Right cardiac atrium (tissue), 5 donors: ENCODE results near the gene CENPP. TPM values are rescaled to one million over a fixed set of nuclear protein-coding genes. Genes with fewer than 3 reads are reported as not detected.

ENCODE experiments used
- ATAC-seq, 2 donors: fragments of 200-7000 bp; cut with Tn5 transposase; one replicate each; pipeline versions ENCODE4 v1.8.0 to v1.9.1; 2020; ENCODE audit warnings: moderate library complexity in 2 of 2, mild to moderate bottlenecking in 1 of 2
- DNase-seq, 3 donors: peaks; one replicate each; pipeline ENCODE4 v3.0.0-alpha.2; 2020
- H3K27ac ChIP-seq: one replicate; pipeline ENCODE4 v1.5.1; 2013; ENCODE audit warnings: mild to moderate bottlenecking, low read length, control low read depth, moderate library complexity
- H3K27me3 ChIP-seq: one replicate; pipeline ENCODE4 v1.6.1; 2013; ENCODE audit not compliant: control insufficient read depth, insufficient read depth
- H3K4me1 ChIP-seq: one replicate; pipeline ENCODE4 v1.6.1; 2013; ENCODE audit warnings: low read length; ENCODE audit not compliant: control insufficient read depth, insufficient read depth
- H3K4me3 ChIP-seq: one replicate; pipeline ENCODE4 v1.5.1; 2013; ENCODE audit warnings: low read length, control low read depth
- H3K9me3 ChIP-seq: one replicate; pipeline ENCODE4 v1.6.1; 2013; ENCODE audit warnings: low read length; ENCODE audit not compliant: control insufficient read depth
- WGBS: extraction: QIAGEN DNeasy Blood & Tissue Kit; methylation state at CpG from one replicate; pipeline ENCODE4 v1.1.7; 2013; 5-methylcytosine and 5-hydroxymethylcytosine counted together
- intact Hi-C, 4 donors: fragments of 100-400 bp; cut with DNase I; formaldehyde crosslinking; loops; one replicate each; pipeline versions ENCODE4 v1.11.0 to v1.14.0; 2022 to 2023
- polyA plus RNA-seq: library from polyadenylated mRNA; stranded (reverse); fragments of 200-250 nt; gene quantifications from one replicate; pipeline ENCODE4 v1.2.3, GENCODE V29; 2013
- total RNA-seq, 4 donors: library from RNA; stranded (reverse); fragmentation: NEBNext Ultra II Directional; extraction: Animal tissue kit (Norgen Biotek cat#: 25700); gene quantifications; one replicate each; pipeline ENCODE4 v1.2.1, GENCODE V29; 2021
- donor health status: healthy with polysubstance abuse.
- donor health status: DM: no; HTN: yes; CAD: no.
- donor health status: DM: no; HTN: no; CAD: no.
- donor health status: DM: no; HTN: yes; CAD: no; lungs with severe emphysema.
- donor health status: DM: yes; HTN: yes; CAD: no.

CENPP gene
- total and polyA plus RNA-seq, 5 donors = 2.0 to 4.0 (median 2.8) TPM

DNA sequence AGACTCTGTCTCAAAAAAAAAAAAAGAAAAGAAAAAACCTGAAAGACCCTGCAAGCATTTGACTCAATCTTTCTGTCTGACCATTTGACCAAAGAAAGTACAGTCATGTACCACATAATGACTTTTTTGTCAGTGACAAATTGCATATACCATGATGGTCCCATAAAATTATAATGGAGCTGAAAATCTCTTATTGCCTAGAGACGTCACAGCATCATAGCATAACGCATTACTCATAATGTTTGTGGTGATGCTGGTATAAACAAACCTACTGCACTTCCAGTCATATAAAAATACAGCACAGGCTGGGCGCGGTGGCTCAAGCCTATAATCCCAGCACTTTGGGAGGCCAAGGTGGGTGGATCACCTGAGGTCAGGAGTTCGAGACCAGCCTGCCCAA lies 199.6 kb downstream of the CENPP start:
- WGBS = 97% methylated on average over 5 of the region's 5 CpGs
- Histone ChIP-seq H3K4me3 (no peak overlapping the region), H3K27me3 (no peaks in the 10 kb centered on the region), H3K4me1 (no peaks in the 10 kb centered on the region), H3K27ac (no peak overlapping the region), H3K9me3 (no peaks in the 10 kb centered on the region)
- DNase-seq (no peak), ATAC-seq (no peak)
- intact Hi-C loops = no loop called here

GRCh38 chr9:92527291-92527828 lies 201.6 kb downstream of the CENPP start:
- intact Hi-C loops = no loop called here
- H3K4me3 ChIP-seq = no peak overlapping the region
- no peaks in the 10 kb centered on the region for H3K27me3 ChIP-seq
- no peak overlapping the region for H3K27ac ChIP-seq
- DNase-seq (no peak), ATAC-seq (no peak)
- H3K9me3 ChIP-seq = no peaks in the 10 kb centered on the region
- 98% methylated on average over 2 of the region's 2 CpGs for WGBS
- H3K4me1 ChIP-seq = no peaks in the 10 kb centered on the region

GRCh38 chr9:92527832-92528521 lies 202.2 kb downstream of the CENPP start:
- H3K27ac ChIP-seq = no peak overlapping the region
- WGBS = 73% methylated on average over 4 of the region's 4 CpGs
- no peaks in the 10 kb centered on the region for H3K4me1 ChIP-seq
- no peak for ATAC-seq
- H3K27me3 ChIP-seq = no peaks in the 10 kb centered on the region
- no peak overlapping the region for H3K4me3 ChIP-seq
- no peak for DNase-seq
- intact Hi-C loops = no loop called here
- H3K9me3 ChIP-seq = no peaks in the 10 kb centered on the region

DNA sequence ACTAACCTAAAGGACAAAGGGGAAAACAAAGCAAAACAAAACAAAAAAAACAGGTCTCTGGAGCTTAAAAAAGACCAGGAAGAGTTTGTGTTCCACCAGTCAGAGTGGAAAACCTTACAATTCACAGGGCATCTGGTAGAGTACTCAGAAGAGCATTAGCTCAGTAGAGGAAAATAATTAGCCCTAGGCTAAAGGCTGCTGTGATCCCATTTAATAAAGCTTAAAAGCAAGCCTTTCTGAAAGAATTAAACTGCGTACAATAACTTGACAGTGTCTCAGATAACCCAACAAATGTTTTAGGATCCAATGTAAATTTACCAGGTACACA lies 202.7 kb downstream of the CENPP start:
- no peak overlapping the region for H3K27ac ChIP-seq

DNA sequence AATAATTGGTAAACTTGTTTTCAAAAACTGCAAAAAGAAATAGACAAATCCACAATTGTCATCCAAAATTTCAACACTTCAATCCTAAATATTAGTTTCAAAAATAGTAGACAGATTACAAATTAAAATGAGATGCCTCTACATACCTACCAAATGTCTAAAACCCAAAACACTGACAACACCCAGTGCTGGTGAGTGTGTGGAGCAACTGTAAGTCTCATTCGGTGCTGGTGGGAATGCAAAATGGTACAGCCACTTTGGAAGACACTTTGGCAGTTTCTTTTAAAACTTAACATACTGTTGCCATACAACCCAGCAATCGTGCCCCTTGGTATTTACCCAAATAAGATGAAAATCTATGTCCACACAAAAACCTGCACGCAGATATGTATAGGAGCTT lies 203.4 kb downstream of the CENPP start:
- Histone ChIP-seq H3K4me3 (no peak overlapping the region), H3K27me3 (no peaks in the 10 kb centered on the region), H3K9me3 (no peaks in the 10 kb centered on the region), H3K4me1 (no peaks in the 10 kb centered on the region), H3K27ac (no peak overlapping the region)
- DNase-seq (no peak), ATAC-seq (no peak)
- intact Hi-C loops = no loop called here
- 95% methylated on average over 3 of the region's 3 CpGs for WGBS

More for the DNA sequence above, 202.7 kb downstream of the CENPP start:
- H3K4me3 ChIP-seq = no peak overlapping the region
- no peaks in the 10 kb centered on the region for H3K4me1 ChIP-seq
- intact Hi-C loops = no loop called here
- DNase-seq = no peak
- H3K9me3 ChIP-seq = no peaks in the 10 kb centered on the region
- WGBS = 70% methylated on average over 1 of the region's 1 CpG
- H3K27me3 ChIP-seq = no peaks in the 10 kb centered on the region
- no peak for ATAC-seq

- no peak for DNase-seq
- intact Hi-C loops = no loop called here
- Histone ChIP-seq H3K27me3 (no peaks in the 10 kb centered on the region), H3K4me3 (no peak overlapping the region), H3K9me3 (no peaks in the 10 kb centered on the region), H3K4me1 (no peaks in the 10 kb centered on the region), H3K27ac (no peak overlapping the region)
- no peak for ATAC-seq
These were observed 205.1 kb downstream of the CENPP start for GRCh38 chr9:92530893-92531292.

DNA sequence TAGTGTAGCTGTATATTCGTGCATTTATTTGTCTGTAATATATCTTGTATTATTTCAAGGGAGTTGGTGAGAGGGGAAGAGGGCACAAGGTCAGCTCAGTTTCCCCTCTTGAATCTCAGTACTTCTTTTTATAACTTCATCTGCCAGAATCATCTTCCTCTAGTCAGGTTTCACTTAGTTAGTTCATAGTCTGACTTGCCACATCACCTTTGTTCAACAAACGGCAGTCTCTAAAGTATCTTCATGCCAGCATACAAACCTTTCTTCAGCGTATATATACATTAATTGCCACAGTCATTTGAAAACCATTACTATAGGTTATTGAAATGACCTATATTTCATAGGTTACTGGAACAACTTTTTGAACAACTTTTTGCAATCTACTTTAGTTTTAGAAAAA lies 208.5 kb downstream of the CENPP start:
- DNase-seq (no peak), ATAC-seq (no peak)
- Histone ChIP-seq H3K9me3 (no peaks in the 10 kb centered on the region), H3K27me3 (no peaks in the 10 kb centered on the region), H3K4me3 (no peak overlapping the region), H3K4me1 (no peaks in the 10 kb centered on the region), H3K27ac (no peak overlapping the region)
- intact Hi-C loops = no loop called here
- 75% methylated on average over 3 of the region's 3 CpGs for WGBS

DNA sequence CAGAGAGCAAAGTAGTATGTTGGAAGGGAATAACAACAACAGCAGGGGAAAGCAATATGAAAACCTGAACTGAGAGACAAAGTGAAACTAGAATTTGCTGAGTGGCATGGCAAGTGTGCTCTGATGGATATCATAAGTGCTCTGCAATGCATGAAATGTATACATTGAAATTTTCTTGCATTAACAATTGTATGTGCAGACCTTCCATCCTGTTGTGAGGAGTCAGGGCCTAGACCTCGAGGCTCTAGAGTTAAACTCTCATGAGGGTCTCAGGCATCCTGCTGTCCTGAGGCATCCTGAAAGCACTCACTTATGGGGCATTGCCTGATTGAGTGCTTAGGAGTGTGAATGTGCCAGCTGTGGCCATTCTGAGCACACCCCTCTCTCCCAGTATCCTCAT lies 208.9 kb downstream of the CENPP start:
- ATAC-seq (peak in 1 of 2 donors; percentile 64), DNase-seq (no peak)
- Histone ChIP-seq H3K9me3 (no peaks in the 10 kb centered on the region), H3K4me3 (peak overlapping the region; percentile 45), H3K27ac (no peak overlapping the region), H3K27me3 (no peaks in the 10 kb centered on the region), H3K4me1 (no peaks in the 10 kb centered on the region)
- 31% methylated on average over 1 of the region's 1 CpG for WGBS
- intact Hi-C loops = no loop called here

- Histone ChIP-seq H3K4me1 (no peaks in the 10 kb centered on the region), H3K9me3 (no peaks in the 10 kb centered on the region), H3K27me3 (no peaks in the 10 kb centered on the region), H3K4me3 (peak within 1 kb of the TSS; percentile 49), H3K27ac (no peak within 1 kb of the TSS)
- intact Hi-C loops = no loop called here
- ATAC-seq (peak; percentile 34 to 60), DNase-seq (no peak)
- WGBS = 46% methylated on average over 7 of the region's 7 CpGs
These were observed 210.4 kb downstream of the CENPP start, which contains the start of gene ECM2 for GRCh38 chr9:92535940-92536850. TSS of gene ECM2 (minus strand) at chr9:92535990. CDS start at chr9:92522866, 13,124 bp downstream.

DNA sequence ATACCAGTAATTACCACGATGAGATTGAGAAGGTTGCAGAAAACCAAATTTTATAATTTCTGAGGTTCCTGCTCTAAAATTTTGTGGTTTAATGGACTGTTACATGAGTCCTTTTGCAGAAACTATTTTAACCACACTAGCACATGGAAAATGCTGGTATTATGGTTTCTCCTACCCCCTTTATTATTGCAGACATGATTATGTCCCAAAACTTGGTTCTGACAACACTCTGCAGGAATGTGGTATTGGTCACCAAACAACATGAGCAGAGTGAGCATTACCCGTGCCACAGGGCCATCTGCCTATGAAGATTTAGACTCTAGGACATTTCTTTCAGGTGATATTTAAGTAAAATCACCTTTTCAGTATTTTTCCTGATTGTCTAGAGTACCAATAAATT lies 212.8 kb downstream of the CENPP start:
- WGBS = 82% methylated on average over 2 of the region's 2 CpGs
- intact Hi-C loops = no loop called here
- Histone ChIP-seq H3K27me3 (no peaks in the 10 kb centered on the region), H3K4me1 (no peaks in the 10 kb centered on the region), H3K4me3 (no peak overlapping the region), H3K27ac (no peak overlapping the region), H3K9me3 (no peaks in the 10 kb centered on the region)
- ATAC-seq = no peak
- no peak for DNase-seq

- no peak for ATAC-seq
- intact Hi-C loops = no loop called here
- no peaks in the 10 kb centered on the region for H3K27me3 ChIP-seq
- WGBS = 84% methylated on average over 7 of the region's 7 CpGs
- H3K4me1 ChIP-seq = no peaks in the 10 kb centered on the region
- H3K9me3 ChIP-seq = no peaks in the 10 kb centered on the region
- no peak overlapping the region for H3K4me3 ChIP-seq
- H3K27ac ChIP-seq = no peak overlapping the region
- DNase-seq = no peak
These were observed 218.2 kb downstream of the CENPP start for GRCh38 chr9:92543972-92544371.
